Measurements from ENCODE around the gene WAS.

- no peak for TF ChIP-seq CTCF (IDR thresholded peaks at IDR 0.05)
- TF ChIP-seq ZFX (IDR thresholded peaks at IDR 0.05; ENCODE audit: borderline replicate concordance) = no peak
These were observed 1.8 kb downstream of the WAS start for GRCh38 chrX:48685416-48685815.

Measured in 22Rv1 (cell line).